GM19455 (cell line): Measurements from ENCODE around the gene PHF11.
"Not testable (repeated sequence)": the region's sequence is repeated elsewhere in the genome, so short reads cannot be mapped to it uniquely, and the experiment has no call there.

Experiments used
- ATAC-seq: cut with Tn5 transposase; IDR thresholded peaks from one replicate; pipeline ENCODE4 v1.9.1; 2021; ENCODE audit not compliant: unreplicated experiment

Gene PHF11

DNA sequence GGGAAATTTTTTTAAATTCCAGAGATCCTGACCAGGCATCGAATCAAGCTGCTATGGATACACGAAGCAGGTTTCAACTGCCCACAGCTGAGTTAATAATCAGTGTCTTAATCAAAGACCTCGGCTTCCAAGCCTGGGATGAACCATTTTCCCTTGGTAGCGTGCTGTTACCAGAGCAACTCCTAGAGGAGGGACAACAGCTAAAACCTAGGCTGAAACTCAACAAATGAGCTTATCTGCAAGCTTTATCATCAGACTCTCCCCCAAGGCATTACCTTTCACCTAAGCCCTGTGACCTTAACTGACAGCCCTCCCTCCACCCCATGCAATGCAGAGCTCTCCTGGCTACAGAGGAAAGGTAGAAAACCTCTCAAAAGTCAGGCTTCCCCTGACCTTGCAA is 49.9 kb downstream of the PHF11 start:
- no peak for ATAC-seq

DNA sequence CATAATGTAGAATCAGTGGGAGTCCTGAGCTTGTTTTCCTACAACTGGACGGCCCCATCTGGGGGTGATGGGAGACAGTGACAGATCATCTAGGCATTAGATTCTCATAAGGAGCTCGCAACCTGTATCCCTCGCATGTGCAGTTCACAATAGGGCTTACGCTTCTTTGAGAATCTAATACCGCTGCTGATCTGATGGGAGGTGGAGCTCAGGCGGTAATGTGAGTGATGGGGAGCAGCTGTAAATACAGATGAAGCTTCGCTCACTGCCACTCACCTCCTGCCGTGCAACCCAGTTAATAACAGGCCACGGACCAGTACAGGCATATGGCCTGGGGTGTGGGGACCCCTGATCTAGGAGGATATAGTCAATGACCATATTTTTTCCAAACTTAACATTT is 50.8 kb downstream of the PHF11 start:
- ATAC-seq: no peak

DNA sequence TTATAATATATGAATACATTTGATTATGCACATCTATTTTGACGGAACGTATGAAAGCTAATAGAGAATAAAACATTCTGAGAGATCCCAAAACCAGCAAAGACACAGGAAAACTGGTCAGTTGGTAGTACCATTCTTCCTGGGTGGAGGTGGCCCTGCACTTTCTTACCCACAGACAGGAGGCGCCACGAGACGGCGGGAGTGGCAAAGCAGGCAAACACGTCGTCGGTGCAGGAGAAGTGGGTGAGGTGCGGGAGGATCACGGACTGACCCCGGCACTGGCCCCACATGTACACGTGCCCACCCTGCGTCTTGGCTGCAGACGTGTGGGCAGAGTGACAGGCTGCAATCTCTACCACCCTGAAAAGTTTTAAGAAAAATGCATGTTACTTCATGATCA is 53.5 kb downstream of the PHF11 start:
- no peak for ATAC-seq

DNA sequence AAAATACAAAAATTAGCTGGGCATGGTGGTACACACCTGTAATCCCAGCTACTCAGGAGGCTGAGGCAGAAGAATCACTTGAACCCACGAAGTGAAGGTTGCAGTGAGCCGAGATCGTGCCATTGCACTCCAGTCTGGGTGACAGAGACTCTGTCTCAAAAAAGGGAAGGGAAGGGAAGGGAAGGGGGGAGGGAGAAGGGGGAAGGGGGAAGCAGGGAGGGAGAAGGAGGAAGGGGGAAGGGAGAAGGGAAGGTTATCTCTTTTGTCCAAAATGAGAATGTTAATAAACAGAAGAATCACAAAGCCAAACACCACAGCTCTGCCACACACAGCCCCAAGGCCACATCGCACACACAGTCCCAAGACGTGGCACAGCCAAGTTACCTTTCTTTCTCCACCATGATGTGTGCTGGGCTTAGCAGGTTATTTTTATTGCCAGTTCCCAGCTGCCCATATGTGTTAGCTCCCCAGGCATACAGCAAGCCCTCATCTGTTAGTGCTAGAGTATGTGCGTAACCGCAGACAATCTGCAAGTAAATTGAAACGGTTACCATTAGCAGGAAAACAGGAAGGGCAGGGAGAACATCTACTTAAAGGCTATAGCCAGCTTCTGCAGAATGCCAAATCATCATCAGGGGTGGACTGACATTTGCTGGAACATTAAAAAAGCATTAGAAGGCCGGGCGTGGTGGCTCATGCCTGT is 55.3 kb downstream of the PHF11 start:
- ATAC-seq: no peak

DNA sequence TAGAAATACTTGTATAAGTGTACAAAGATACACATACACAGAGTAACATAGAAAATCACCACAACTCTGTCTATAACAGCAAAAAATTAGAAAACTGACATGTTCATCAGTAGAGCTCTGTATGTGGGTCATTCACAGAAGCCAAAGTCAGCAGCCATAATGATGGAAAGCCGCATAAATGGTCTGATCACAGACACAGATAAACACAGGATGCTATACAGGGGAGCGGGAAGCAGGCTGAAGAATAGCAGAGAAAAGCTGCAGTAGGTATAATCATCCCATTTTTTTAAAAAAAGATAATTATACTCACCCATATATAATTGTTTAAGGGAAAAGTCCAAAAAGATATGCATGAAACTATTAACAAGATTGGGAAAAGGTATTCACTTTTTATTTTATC is 58.1 kb downstream of the PHF11 start:
- ATAC-seq: no peak

DNA sequence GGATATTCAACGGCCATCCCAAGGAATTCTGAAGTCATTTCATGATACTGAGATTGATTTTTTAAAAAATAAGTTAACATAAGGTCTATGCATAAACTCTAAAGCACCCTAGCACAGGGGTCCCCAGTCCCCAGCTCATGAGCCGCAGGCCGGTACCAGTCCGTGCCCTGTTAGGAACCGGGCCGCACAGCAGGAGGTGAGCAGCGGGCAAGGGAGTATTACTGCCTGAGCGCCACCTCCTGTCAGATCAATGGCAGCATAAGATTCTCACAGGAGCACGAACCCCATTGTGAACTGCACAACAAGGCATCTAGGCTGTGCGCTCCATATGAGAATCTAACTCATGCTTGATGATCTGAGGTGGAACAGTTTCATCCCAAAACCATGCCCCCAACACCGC is 58.6 kb downstream of the PHF11 start:
- ATAC-seq: no peak

DNA sequence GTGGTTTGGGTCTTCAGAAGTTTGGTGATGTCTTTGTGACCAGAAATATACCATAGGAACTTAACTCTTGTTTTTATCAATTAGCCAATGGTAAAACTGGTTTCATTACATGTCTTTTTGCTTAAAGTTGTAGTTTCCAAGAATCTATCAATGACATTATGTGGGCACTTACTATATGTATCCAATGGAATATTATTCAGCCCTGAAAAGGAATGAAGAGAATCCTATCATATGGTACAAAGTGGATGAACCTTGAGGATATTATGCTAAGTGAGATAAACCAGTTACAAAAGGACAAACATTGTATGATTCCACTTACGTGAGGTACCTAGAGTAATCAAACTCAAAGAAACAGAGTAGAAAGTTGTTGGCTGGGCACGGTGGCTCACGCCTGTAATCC is 63.3 kb downstream of the PHF11 start:
- ATAC-seq: no peak

DNA sequence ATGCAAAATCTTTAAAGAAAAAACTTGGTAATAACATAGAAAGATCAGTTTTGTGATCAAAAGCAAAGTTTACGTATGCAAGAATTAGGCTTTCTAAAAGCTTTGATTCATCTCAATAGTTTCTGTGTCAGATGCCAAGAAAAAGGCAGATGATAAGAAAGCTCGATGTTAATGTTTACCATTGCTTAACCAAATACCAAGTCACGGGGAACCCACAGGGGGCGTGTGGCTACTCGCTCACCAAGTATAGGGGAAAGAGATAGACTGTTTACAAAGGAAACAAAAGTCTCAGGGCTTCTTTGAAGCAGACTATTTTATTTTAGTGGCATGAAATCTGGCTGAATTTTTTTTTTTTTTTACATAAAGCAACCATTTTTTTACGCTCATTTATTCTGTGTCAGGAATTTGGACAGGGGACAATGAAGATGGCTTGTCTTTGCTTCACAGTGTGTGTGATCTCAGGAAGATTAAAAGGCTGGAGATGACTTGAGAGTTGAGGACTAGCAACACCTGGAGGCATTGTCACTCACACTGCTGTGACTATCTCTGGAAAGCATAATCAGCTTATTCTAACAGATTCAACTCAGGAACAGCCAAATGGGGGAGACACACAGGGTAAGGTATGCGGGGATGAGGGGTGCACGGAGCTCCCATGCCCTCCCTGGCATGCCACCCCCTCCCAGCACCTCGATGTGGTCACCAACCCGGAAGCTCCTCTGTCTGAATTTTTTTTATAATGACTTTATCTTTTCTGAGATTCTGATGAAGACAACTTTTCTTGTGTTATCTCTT is 64.7 kb downstream of the PHF11 start:
- ATAC-seq: no peak

DNA sequence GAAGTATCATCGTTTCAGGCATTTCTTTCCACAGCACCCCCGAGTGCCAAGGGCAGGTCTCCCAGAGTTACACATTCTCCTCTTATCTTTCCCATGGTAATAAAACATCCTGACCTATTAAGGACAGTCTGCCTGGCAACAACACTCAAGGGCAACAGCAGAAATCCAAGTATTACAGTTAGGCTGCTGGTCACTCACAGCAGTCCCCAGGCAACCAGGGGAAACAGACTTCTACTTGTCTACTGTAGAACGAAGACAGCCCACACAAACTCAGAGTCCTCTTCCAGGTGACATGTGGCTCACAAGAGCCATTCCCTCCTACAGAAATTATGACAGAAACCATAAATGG is 65.3 kb downstream of the PHF11 start:
- ATAC-seq: no peak

DNA sequence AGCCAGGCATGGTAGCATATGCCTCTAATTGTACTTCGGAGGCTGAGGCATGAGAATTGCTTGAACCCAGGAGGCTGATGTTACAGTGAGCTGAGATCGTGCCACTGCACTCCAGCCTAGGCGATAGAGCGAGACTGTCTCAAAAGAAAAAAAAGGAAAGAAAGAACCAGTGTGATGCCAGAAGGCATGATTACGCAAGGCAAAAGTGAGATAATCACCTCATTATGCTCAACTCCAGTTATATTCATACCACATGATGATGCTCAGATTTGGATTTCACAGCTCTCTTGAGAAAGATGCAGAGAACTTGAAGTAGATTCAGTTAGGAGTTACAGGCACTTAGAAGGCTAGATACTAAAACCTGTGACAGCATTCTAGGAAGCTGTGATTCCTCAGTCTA is 67.8 kb downstream of the PHF11 start:
- ATAC-seq: no peak

DNA sequence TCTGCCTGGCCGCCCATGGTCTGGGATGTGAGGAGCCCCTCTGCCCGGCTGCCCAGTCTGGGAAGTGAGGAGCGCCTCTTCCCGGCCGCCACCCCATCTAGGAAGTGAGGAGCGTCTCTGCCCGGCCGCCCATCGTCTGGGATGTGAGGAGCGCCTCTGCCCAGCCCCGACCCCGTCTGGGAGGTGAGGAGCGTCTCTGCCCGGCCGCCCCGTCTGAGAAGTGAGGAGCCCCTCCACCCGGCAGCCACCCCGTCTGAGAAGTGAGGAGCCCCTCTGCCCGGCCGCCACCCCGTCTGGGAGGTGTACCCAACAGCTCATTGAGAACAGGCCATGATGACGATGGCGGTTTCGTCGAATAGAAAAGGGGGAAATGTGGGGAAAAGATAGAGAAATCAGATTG is 69.7 kb downstream of the PHF11 start:
- ATAC-seq: not testable (repeated sequence)

DNA sequence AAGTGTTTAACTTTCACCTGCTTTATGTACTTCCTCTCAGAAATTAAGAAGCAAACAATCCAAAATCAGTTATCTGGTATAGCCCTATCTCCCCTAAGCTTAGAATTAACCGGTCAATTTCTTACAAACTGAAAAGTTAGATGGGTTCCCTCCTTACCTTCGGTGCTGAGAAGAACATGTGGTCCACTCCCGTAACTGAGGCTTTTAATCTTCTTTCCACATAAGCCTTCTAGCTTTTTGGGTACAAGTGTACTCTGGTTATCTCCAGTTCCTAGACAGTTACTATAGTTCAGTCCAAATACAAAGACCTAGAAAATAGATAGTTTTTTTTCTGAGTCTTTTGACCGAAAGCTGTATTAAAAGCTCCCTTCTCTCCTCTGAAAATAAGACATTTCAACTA is 70.7 kb downstream of the PHF11 start:
- ATAC-seq: no peak

DNA sequence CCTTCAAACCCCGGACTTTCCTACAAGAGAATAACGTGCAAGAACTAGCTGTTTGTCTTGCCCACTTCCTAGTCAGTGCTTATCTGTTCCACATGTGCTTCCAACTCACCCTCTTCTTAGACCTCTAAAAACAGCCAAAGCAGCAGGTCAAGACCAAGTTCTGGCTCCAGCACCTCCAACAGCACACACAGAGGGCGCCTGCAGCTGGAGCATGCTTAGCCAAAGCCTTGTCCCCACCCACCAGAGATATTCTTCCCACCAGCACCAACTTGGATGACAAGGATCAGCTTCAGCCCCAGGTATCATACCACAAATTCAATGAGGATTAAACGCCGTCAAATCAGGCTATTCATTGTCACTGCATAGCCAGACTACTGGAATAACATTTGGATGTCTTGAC is 71.7 kb downstream of the PHF11 start:
- no peak for ATAC-seq

DNA sequence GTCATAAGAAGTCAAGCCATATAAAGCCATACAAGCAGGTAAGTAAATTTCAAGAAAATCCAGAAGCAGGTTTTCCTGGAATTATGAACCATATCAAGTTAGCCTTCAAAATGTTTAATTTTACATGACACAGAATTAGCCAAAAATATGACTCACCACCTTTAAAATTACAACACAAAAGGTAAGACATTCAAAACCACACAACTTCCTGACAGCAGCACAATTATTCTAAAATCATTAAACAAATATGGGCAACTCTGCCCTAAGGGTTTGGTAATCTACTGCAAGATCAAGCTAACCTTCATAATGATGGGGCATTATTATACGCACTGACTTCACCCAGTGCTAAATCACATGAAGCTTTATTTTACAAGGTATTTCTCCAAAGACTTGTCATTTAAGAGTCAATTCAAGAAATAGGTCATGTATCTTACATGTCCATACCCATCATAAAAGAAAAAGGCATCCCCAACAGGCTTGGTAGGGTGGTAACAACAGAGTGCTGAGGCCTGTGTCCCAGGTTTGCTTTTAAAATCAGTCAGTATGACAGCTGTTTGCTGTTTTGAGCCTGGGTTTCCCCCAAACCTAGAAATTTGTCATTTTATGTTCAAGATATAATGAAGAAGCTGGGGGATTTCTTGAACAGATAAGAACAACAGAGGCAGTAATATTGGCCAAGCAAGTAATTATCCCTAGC is 74.4 kb downstream of the PHF11 start:
- no peak for ATAC-seq

DNA sequence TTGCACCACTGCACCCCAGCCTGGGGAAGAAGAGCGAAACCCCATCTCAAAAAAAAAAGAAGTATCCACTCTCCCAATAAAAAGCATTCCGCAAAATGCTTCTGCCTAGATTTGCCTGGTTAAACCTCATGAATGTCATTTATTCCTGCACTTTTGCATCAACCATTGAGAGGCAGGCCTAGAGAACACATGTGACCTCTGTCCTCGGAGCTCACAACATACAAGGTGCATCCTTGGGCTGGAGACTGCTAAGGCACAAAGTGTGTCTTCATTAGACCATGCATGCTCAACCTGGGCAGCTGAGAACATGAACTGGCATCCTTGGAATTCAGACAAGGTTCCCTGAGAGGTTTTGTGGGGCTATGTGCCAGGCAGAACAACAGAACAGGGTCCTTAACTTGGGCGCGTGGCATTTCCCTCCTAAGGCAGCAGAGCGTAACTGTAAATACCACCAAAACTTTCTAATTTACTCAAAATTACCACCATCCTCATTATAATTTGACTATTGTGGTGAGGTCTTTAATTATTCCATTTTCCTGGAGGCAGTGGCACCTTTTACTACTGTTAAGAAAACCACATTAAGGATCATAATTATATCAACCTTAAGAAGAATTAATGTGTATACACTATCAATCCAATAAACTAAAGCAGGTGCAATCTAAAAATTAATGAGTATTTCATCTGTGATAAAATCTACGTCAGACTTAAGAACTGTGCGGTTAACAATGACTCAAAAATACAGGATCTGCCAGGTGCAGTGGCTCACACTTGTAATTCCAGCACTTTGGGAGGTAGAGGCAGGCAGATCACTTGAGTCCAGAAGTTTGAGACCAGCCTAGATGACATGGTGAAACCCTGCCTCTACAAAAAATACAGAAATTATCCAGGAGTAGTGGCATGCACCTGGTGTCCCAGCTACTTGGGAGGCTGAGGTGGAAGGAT is 75.8 kb downstream of the PHF11 start:
- no peak for ATAC-seq
